Glutamatergic neuron (in vitro differentiated cells): ENCODE data around the gene NR1I3. TPM values are rescaled to one million over a fixed set of nuclear protein-coding genes. Genes with fewer than 3 reads are reported as not detected.

Experiments
- DNase-seq: peaks from one replicate; pipeline ENCODE4 v3.0.0; 2022
- H3K27ac Mint-ChIP-seq: one replicate; pipeline ENCODE4 v1.8.0; 2020; ENCODE audit warnings: mild to moderate bottlenecking, mixed read lengths, inconsistent platforms; ENCODE audit not compliant: unreplicated experiment
- H3K27me3 Mint-ChIP-seq: one replicate; pipeline ENCODE4 v1.8.0; 2020; ENCODE audit warnings: mild to moderate bottlenecking, moderate library complexity, mixed read lengths, inconsistent platforms; ENCODE audit not compliant: unreplicated experiment
- H3K36me3 Mint-ChIP-seq: one replicate; pipeline ENCODE4 v1.8.0; 2020; ENCODE audit warnings: mild to moderate bottlenecking, mixed read lengths, inconsistent platforms; ENCODE audit not compliant: unreplicated experiment
- H3K4me1 Mint-ChIP-seq: one replicate; pipeline ENCODE4 v1.8.0; 2020; ENCODE audit warnings: mild to moderate bottlenecking, low read depth, mixed read lengths, inconsistent platforms; ENCODE audit not compliant: unreplicated experiment
- H3K4me3 Mint-ChIP-seq: one replicate; pipeline ENCODE4 v1.8.0; 2020; ENCODE audit warnings: mild to moderate bottlenecking, mixed read lengths, inconsistent platforms; ENCODE audit not compliant: unreplicated experiment
- H3K9me3 Mint-ChIP-seq: one replicate; pipeline ENCODE4 v1.8.0; 2020; ENCODE audit warnings: mild to moderate bottlenecking, moderate library complexity, mixed read lengths, inconsistent platforms; ENCODE audit not compliant: unreplicated experiment
- CTCF ChIP-seq: fragments of 200-600 bp; sonication (generic); IDR thresholded peaks from one replicate; pipeline ENCODE4 v1.5.0; 2021; ENCODE audit not compliant: partially characterized antibody, unreplicated experiment
- total RNA-seq: library from RNA; stranded (reverse); fragmentation: NEBNext Ultra II Directional; extraction: Animal tissue kit (Norgen Biotek cat#: 25700); gene quantifications from one replicate; pipeline ENCODE4 v1.2.1, GENCODE V29; 2021; ENCODE audit not compliant: unreplicated experiment

NR1I3 gene
- total RNA-seq, 1 donor from 2014 or later = not detected

GRCh38 chr1:161218301-161219077 lies 19.5 kb downstream of the NR1I3 start:
- no peak overlapping the region for H3K4me3 Mint-ChIP-seq
- no peaks in the 10 kb centered on the region for H3K36me3 Mint-ChIP-seq
- DNase-seq = no peak
- peaks cover 5% of the 10 kb centered on the region for H3K9me3 Mint-ChIP-seq
- H3K4me1 Mint-ChIP-seq = no peaks in the 10 kb centered on the region
- peaks cover 2% of the 10 kb centered on the region for H3K27me3 Mint-ChIP-seq
- no peak for TF ChIP-seq CTCF
- H3K27ac Mint-ChIP-seq = no peak overlapping the region

GRCh38 chr1:161217831-161218230 lies 20.2 kb downstream of the NR1I3 start:
- no peak for TF ChIP-seq CTCF
- DNase-seq = no peak
- no peak overlapping the region for H3K27ac Mint-ChIP-seq
- no peak overlapping the region for H3K4me3 Mint-ChIP-seq
- H3K9me3 Mint-ChIP-seq = peaks cover 5% of the 10 kb centered on the region
- peaks cover 4% of the 10 kb centered on the region for H3K36me3 Mint-ChIP-seq
- peaks cover 2% of the 10 kb centered on the region for H3K27me3 Mint-ChIP-seq
- H3K4me1 Mint-ChIP-seq = no peaks in the 10 kb centered on the region

- no peak overlapping the region for H3K27ac Mint-ChIP-seq
- H3K27me3 Mint-ChIP-seq = peaks cover 2% of the 10 kb centered on the region
- peaks cover 4% of the 10 kb centered on the region for H3K36me3 Mint-ChIP-seq
- TF ChIP-seq CTCF = no peak
- H3K4me3 Mint-ChIP-seq = no peak overlapping the region
- H3K4me1 Mint-ChIP-seq = no peaks in the 10 kb centered on the region
- H3K9me3 Mint-ChIP-seq = peaks cover 7% of the 10 kb centered on the region
- DNase-seq = no peak
Observed at GRCh38 chr1:161216945-161217712, 20.9 kb downstream of the NR1I3 start.

- H3K4me3 Mint-ChIP-seq = no peak within 1 kb of the TSS
- H3K27me3 Mint-ChIP-seq = peaks cover 3% of the 10 kb centered on the region
- DNase-seq = no peak
- no peaks in the 10 kb centered on the region for H3K4me1 Mint-ChIP-seq
- peaks cover 4% of the 10 kb centered on the region for H3K36me3 Mint-ChIP-seq
- no peak for TF ChIP-seq CTCF
- H3K27ac Mint-ChIP-seq = peak within 1 kb of the TSS; percentile 23
- peaks cover 7% of the 10 kb centered on the region for H3K9me3 Mint-ChIP-seq
Observed at GRCh38 chr1:161215076-161215475, 22.9 kb downstream of the NR1I3 start, which contains the start of gene FCER1G. FCER1G (plus strand) TSS chr1:161215295; CDS start chr1:161215322, 27 bp downstream.

GRCh38 chr1:161214369-161214768 lies 23.6 kb downstream of the NR1I3 start:
- Mint-ChIP-seq H3K4me3 (no peak overlapping the region), H3K27ac (peak overlapping the region; percentile 23), H3K9me3 (peaks cover 7% of the 10 kb centered on the region), H3K4me1 (no peaks in the 10 kb centered on the region), H3K36me3 (peaks cover 4% of the 10 kb centered on the region), H3K27me3 (peaks cover 3% of the 10 kb centered on the region)
- no peak for DNase-seq
- no peak for TF ChIP-seq CTCF
